Measurements from ENCODE around the gene DKKL1.

Gene DKKL1

GRCh38 chr19:49422407-49423070 lies 58.9 kb downstream of the DKKL1 start:
- DNase-seq = no peak

DNA sequence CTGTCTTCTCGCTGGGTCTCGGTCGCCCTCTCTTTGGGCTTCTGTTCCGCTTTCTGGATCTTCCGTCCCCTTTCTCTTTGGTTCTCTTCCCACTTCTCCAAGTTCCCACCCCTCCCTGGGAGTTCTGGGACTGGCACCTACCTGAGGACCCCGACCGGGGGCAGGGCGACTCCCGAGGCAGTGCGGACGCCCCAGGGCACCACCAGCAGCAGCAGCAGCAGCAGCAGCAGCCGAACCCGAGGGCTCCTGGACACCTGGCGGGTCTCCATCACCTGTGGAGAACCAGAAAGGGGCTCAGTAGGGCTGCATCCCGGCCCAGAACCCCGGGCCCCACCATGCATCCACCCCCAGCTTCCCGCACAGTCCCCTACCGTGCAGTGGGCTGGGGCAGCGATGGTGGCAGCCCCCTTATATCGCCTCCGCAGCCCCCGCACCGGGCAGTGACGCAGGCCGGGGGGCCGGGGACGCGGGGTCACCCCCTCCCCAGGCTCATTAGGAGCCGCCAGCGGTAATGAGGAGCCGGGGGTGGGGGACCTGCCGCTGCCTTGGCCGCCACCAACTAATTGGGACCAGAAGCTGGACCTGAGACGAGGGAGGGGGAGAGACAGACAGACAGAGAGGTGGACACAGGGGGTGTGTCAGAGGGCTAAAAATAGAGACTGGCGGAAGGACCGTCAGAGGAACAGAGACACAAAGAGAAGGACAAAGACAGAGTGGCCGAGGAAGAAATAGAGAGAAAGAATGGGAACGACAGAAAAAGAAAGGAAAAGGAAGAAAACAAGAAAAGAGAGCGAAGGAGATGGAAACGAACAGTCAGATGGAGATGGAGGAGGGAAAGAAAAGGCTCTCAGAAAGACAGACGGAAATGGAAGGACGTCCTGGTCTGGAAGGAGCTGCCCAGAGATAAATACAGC lies 59.7 kb downstream of the DKKL1 start, which contains the start of gene PTH2:
Gene PTH2, minus strand, starts transcription at position 371 of the 914 bp plus-strand sequence. Its CDS starts 102 bp downstream, at position 269.
- no peak for DNase-seq

GRCh38 chr19:49423985-49424303 lies 60.3 kb downstream of the DKKL1 start:
- DNase-seq = no peak

Data from cortex of kidney (tissue), 1 donor.